ENCODE results near the gene TRPT1.

Gene TRPT1

GRCh38 chr11:64225608-64226506 lies at the start of gene TRPT1, which contains the start of gene NUDT22:
TSS of gene TRPT1 (minus strand) at chr11:64226186. CDS start at chr11:64225860, 326 bp downstream.
TSS of gene NUDT22 (plus strand) at chr11:64226274. CDS start at chr11:64226653, 379 bp downstream.
- peak; percentile 88 for DNase-seq (ENCODE audit: low spot score)

DNA sequence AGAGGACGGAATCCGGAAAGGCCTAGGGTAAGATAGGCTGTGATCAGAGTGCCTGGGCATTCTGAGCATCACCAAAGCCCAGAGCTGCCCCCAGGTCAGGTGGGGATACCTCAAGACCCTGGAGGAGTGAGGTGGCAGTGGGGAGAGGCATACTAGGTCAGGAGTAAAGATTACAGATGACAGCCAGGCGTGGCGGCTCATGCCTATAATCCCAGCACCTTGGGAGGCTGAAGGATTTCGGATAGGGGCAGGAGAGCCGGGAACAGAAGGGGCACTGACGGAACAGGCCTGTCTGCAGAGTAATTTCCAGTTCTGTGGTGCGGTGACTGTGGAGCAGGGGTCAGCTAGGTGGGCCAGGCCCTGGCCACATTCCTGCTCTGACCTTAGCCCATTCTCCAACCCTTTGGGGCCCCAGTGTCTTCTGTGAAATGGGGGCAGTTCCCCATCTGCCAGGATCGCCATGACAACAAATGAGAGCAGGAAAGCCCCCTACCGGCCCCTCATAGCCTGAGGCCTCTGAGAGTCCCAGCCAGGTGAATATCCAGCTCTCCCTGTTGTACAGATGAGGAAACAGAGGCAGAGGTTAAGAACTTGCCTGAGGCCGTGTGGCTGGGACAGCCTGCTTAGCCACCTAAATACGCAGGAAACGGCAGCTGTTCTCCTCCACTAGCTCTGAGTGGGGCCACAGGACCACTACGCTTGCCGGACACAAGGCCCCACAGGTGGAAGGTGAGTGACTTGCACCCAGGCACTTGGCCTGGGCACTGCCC lies 49.2 kb upstream of the TRPT1 start:
- DNase-seq (ENCODE audit: low spot score) = no peak

DNA sequence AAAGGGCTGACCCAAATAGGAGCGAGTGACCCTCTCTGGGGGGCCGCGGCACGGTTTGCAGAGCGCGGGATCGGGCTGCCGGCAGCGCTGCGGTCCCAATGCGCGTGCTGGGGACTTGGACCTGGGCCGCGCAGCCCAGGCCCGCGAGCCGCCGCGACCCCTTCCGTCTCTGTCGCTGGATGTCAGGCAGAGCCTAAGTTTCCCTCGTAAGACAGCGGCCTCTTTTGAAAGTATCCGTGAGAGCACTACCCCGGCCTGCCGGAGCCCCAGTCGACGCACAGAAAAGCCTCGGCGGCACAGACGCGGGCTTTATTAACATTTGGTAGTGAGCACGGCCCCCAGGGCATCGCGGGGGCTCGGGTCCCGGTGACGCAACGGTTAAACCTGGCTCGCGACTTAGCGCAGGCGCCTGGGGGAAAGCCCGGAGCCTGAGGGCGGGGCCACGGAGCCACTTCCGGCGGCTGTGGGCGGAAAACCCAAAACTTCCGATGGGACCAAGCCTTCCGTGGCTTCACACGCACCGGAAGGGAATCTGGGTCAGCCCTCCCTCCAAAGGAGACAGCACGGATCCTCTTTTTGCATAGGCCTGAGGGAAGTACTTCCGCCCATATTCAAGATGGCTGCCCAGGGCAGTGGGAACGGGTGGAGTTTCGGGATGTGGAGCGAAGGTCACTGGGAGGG lies 43.7 kb upstream of the TRPT1 start:
- DNase-seq (ENCODE audit: low spot score) = peak; percentile 99

DNA sequence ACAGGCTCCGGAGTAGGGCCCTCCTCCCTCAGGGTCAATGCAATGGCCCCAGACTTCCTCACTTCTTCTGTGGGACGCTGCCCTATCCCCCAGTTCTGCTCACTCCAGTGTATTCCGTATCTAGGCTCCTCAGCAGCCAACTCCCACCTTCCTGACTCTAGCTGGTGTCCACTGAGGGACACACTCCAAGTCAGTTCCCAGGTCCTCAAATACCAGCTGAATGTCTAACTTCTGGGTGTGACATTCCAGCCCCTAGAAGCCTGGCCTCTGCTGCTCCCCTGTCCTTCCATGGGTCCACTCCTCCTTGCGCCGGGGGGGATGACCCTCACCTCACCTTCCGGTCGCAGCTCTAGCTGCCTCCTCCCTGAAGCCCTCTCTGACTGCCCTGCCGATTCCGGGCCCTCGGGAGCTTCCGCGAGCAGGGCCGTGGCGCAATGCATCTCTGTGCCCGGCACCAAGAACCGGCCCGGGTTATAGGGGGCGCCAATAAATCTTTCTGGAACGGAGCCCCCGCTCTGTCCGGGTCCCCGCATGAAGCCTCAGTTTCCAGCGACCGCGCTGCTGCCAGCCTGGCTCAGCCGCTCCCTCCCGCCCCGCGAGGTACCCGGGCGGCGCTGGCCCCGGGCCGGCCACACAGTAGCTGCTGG lies 43.0 kb upstream of the TRPT1 start:
- no peak for DNase-seq (ENCODE audit: low spot score)

DNA sequence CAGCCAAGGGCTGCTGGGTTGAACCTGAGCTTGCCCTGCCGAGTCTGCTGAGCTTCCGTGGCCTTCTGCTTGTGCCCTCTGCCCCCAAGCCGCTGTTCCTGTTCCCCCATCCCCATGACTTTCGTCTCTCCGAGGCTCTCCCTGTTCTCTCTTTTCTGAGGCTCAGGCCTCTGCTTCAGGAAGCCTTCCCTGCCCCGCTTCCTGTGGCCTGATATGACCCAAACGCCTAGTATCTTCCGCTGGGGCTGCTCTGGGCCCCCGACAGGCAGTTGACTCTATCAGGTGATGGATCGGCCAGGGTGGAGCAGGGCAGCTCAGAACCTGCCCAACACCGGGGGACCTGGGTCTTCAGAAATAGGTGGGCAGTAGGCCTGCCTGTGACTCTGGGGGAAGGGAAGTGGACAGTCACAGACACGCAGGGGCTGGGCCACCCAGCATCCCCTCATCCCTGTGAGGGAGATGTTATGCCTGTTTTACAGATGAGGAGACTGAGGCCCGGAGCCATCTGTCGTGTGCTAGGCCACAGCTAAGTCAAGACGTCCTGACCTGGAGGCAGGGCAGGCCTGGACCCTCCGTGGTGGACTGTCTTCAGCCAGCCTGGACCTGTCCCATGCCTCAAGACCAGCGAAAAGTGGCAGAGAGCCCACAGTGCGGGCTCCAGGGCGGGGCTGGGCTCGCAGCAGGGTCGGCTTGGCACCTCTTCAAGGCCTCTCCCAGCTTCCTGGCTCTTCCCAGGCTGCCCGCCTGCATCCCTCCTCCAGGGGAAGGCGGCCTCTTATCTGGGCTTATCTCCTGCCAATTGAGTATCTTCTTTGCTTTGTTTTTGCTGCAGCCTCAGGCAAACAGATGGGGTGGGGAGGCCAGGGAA lies 42.3 kb upstream of the TRPT1 start:
- DNase-seq (ENCODE audit: low spot score) = peak; percentile 87

DNA sequence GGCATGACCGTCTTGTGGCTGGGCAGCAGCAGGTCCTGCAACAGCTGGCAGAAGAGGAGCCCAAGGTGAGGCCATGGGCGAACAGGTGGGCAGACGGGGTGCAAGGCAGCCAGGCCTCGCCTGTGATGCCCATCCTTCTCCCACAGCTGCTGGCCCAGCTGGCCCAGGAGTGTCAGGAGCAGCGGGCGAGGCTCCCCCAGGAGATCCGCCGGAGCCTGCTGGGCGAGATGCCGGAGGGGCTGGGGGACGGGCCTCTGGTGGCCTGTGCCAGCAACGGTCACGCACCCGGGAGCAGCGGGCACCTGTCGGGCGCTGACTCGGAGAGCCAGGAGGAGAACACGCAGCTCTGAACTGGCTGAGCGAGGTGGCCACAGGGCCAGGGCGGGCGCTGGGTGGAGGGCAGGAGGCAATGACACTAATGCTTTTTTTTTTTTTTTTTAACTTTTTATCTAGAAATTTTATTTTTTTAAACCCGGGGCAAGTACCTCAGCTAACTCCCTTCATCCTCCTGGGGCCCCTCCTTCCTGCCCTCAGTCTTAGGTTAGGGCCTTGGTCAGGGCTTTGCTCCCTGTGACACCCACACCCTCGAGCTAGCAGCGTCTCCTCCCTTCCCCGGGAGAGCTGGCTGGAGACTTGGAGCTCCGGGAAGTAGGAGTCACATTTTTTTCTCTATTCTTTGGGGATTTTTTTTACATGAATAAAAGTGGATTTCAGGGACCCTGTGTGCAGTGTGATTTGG lies 41.4 kb upstream of the TRPT1 start:
- DNase-seq (ENCODE audit: low spot score) = no peak

GRCh38 chr11:64266339-64266738 lies 40.4 kb upstream of the TRPT1 start:
- DNase-seq (ENCODE audit: low spot score) = no peak

- DNase-seq (ENCODE audit: low spot score) = no peak
Measured at GRCh38 chr11:64265176-64266160, 39.5 kb upstream of the TRPT1 start.

DNA sequence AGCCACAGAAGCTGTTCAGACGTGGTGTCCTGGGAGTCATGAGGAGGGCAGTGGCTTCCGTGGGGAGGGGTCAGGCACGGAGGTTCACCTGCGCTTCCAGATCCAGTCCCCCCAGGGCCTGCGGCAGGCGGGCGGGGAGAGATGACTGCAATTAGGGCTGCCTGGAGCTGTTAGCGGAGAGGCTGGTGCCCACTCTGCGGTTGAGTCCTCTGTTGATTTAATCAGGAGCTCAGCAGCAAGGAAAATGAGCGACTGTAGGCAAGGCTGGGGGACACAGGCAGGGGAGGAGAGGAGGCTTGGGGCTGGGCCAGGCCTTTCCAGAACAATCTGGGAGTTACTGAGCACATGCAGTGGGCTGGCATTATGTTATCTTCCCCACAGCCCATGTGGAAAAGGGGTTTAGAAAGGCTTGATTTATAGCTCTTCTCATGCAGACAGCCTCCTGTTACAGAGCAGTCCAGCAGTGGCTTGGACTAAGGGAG lies 38.4 kb upstream of the TRPT1 start:
- DNase-seq (ENCODE audit: low spot score) = no peak

DNA sequence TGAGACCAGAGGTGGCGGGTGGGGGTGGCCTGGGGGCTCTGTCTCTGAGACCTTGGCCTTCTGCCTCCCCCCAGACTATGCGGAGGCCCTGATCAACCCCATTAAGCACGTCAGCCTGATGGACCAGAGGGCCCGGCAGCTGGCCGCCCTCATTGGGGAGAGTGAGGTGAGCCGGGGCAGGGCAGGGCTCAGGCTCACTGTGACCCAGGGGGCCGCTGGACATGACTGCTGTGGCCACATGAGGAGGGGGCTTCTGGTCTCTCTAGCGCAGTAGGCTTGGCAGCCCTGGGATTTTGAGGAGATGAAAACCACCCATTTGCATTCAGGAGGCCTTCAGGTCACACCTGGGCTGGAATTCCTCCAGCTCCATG lies 37.9 kb upstream of the TRPT1 start:
- DNase-seq (ENCODE audit: low spot score) = no peak

DNA sequence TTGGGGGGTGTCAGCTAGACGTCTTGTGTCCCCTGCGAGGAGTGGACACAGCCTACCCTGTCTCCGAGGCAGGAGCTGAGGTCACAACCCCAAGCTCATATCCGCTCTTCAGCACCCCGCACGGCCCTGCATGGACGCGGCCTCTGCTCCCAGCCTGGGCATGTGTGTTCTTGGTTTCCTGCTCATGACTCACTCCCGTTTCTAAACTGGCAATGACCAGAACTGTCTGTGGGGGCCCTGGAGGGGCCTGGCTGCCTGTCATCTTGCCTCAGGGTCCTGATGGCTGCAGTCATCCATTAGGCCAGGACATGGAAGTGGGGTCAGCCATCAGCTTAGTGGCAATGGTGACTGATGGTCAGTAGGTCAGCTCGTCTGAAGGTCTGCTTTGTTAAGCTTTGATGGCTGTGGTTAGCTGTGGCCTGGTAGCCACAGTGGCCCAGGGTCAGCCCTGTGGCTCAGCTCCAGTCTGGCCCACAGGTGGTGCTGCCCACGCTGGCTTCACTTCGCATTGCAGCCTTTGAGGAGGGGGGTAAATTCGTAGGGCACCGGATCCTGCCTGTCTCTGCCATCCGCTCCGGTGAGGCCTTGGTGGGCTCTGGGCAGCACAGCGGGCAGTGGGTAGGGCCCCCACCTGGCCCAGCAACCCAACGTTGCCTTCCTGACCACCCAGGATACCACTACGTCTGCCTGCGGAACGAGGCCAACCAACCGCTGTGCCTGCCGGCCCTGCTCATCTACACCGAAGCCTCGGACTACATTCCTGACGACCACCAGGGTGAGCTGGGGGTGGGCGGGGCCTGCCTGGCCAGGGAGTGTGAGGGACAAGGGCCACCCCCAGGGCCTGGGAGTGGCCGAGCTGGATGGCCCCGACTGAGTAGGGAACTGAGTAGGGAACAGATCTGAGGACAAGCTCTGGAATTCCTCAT lies 37.3 kb upstream of the TRPT1 start:
- DNase-seq (ENCODE audit: low spot score) = no peak

DNA sequence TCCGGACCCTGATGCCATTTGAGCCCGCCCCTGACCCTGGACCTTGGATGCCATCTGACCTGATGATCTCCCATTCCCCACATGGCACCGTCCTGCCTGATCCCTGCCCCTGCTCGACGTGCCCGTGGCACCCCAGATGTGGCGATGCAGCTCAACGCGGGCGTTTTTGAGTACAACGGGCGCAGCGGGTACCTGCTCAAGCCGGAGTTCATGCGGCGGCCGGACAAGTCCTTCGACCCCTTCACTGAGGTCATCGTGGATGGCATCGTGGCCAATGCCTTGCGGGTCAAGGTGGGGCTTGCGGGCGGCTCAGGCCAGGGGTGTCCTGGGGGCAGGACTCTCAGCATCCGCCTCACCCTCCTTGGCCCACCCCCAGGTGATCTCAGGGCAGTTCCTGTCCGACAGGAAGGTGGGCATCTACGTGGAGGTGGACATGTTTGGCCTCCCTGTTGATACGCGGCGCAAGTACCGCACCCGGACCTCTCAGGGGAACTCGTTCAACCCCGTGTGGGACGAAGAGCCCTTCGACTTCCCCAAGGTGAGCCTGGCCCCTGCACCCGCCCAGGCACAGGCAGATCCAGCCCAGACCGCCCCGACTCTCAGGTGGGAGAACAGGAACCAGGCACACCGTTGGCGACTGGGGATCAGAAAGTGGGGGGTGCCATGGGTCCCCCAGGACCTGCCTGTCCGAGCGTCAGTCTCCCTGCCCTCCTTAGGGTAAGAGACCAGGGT lies 36.5 kb upstream of the TRPT1 start:
- DNase-seq (ENCODE audit: low spot score) = no peak

DNA sequence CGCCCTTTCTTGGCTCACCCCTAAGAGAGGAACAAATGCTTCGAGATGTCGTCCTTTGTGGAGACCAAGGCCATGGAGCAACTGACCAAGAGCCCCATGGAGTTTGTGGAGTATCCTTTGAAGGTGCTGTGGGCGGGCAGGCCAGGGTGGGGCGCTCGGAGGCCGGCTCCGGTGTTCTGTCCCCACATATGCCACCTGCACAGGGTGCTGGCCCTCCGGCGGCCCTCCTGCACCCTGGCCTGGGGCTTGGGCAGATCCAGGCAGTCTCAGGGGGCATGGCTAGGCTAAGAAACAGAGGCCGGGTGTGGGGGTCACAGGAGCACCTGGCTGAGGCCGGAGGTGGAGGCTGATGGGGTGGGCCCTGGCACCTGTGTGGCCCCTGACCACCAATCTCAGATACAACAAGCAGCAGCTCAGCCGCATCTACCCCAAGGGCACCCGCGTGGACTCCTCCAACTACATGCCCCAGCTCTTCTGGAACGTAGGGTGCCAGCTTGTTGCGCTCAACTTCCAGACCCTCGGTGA lies 35.6 kb upstream of the TRPT1 start:
- no peak for DNase-seq (ENCODE audit: low spot score)

DNA sequence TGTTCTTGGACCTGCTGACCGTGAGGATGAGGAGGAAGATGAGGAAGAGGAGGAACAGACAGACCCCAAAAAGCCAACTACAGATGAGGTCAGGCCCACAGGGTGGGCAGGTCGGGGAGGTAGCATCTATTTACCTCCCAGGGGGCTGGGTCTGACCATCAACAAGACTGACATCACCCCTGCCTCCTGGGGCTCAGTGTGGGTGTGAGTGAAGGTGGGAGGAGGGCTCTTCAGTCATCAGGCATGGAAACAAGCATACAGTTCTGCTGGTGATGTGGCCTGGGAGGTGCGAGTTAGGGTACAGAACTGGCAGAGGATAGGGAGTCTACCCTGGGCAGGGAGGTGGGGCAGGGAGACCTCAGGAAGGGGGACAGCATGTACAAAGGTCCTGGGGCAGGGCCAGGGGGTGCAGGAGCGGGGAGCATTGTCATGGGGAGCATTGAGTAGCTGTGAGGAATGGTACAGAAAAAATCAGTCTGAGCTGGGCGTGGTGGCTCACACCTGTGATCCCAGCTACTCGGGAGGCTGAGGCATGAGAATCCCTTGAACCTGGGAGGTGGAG lies 34.2 kb upstream of the TRPT1 start:
- no peak for DNase-seq (ENCODE audit: low spot score)

GRCh38 chr11:64259533-64260067 lies 33.6 kb upstream of the TRPT1 start:
- no peak for DNase-seq (ENCODE audit: low spot score)

GRCh38 chr11:64258946-64259532 lies 33.1 kb upstream of the TRPT1 start:
- DNase-seq (ENCODE audit: low spot score) = no peak
